GM06990 (cell line): ENCODE measurements around the gene MSH5.

Source experiments
- DNase-seq: peaks from one replicate; pipeline ENCODE4 v3.0.0-alpha.2; 2011; ENCODE audit not compliant: insufficient read length; ENCODE audit errors: extremely low read depth
- H3K27me3 ChIP-seq: replicated peaks from 2 replicates; pipeline ENCODE4 v1.6.0; 2011; ENCODE audit warnings: low read length; ENCODE audit not compliant: control insufficient read depth, insufficient read depth
- H3K36me3 ChIP-seq: 2 replicates; pipeline ENCODE4 v1.5.1; 2011; ENCODE audit warnings: low read length; ENCODE audit not compliant: control insufficient read depth, insufficient read depth
- H3K4me3 ChIP-seq: replicated peaks from 2 replicates; pipeline ENCODE4 v1.5.1; 2011; ENCODE audit warnings: low read depth, mild to moderate bottlenecking, control low read depth, low read length
- CTCF ChIP-seq: IDR thresholded peaks from 2 replicates; pipeline ENCODE4 v1.5.1; 2011; ENCODE audit warnings: low read length, control low read depth, mild to moderate bottlenecking, inconsistent platforms; ENCODE audit not compliant: insufficient read depth, poor library complexity, severe bottlenecking

Gene MSH5

GRCh38 chr6:31767096-31767645, 27.4 kb downstream of the MSH5 start:
- DNase-seq, result no peak
- no peak for TF ChIP-seq CTCF
- H3K27me3 ChIP-seq, result no peaks in the 10 kb centered on the region
- peaks cover 5% of the 10 kb centered on the region for H3K36me3 ChIP-seq
- H3K4me3 ChIP-seq, result no peak overlapping the region

- Histone ChIP-seq H3K4me3 (no peak overlapping the region), H3K27me3 (no peaks in the 10 kb centered on the region), H3K36me3 (peaks cover 2% of the 10 kb centered on the region; the same call in 1 of the 2 replicates)
- no peak for TF ChIP-seq CTCF
- DNase-seq, result no peak
These were observed 28.8 kb downstream of the MSH5 start for GRCh38 chr6:31768363-31769257.

GRCh38 chr6:31769684-31770371, 30.0 kb downstream of the MSH5 start:
- peak; percentile 73 for DNase-seq
- Histone ChIP-seq H3K4me3 (no peak overlapping the region), H3K36me3 (no peaks in the 10 kb centered on the region), H3K27me3 (no peaks in the 10 kb centered on the region)
- TF ChIP-seq CTCF, result peak; percentile 93

GRCh38 chr6:31770860-31771259, 31.1 kb downstream of the MSH5 start:
- H3K27me3 ChIP-seq, result no peaks in the 10 kb centered on the region
- DNase-seq, result no peak
- no peak for TF ChIP-seq CTCF
- no peak overlapping the region for H3K4me3 ChIP-seq
- H3K36me3 ChIP-seq, result no peaks in the 10 kb centered on the region

- Histone ChIP-seq H3K36me3 (no peaks in the 10 kb centered on the region), H3K27me3 (no peaks in the 10 kb centered on the region), H3K4me3 (no peak overlapping the region)
- no peak for DNase-seq
- TF ChIP-seq CTCF, result no peak
These were observed 32.2 kb downstream of the MSH5 start for GRCh38 chr6:31771992-31772358.
